GM21367 (cell line): ENCODE measurements around the gene CHCHD3.

Experiments
- ATAC-seq: cut with Tn5 transposase; IDR thresholded peaks from one replicate; pipeline ENCODE4 v1.9.1; 2021; ENCODE audit not compliant: unreplicated experiment

The CHCHD3 gene

DNA sequence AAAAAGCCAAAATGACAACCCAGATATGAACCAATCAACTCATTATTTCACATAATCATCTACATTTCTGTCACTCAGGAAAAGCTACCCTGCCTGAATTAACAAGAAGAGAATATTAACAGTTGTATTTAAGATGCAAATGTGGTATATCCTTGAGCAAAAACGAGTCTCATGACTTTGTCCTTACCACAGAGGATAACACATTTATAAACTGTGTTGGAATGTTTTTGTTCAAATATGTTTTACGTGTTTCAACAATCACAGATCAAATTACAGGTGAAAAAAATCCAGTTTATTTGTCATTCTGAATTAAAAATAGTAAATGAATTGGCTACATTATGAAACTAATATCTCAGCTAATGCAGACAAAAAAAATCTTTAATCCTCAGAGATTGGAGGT is 34.6 kb downstream of the CHCHD3 start:
- ATAC-seq = no peak

DNA sequence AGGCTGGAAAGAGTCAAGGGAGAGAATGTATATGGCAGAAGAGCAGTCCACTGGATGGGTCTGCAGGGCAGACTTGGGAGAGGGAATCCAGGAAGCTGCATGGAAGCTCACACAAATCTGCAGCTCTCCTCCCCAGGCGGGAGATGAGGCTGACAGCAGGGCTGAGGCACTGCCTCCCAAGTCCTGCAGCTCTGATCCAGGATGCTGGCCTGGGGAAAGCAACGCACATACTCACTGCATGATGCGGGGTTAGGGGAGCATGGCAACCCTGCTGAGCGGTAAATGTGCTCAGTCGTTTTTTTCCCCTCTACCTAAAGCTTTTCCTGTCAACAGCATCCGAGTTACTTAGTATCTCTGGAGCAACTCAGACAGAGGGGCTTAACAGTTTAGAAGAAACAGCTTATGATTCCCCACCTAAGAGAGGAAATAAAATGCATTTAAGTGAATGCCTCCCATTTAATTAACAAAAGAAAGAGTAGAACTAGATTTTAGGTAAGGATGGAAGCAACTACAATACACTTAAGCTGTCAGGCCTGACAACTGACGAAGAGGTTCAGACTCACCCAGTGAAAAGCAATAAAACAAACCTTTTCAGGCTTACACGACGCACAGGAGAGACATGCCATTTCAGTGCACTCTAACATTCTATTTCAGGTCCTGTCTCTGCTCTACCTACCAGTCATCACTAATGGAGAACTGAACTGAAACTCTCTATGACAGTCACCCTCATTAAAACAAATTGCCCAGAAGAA is 37.0 kb downstream of the CHCHD3 start:
- ATAC-seq = no peak

DNA sequence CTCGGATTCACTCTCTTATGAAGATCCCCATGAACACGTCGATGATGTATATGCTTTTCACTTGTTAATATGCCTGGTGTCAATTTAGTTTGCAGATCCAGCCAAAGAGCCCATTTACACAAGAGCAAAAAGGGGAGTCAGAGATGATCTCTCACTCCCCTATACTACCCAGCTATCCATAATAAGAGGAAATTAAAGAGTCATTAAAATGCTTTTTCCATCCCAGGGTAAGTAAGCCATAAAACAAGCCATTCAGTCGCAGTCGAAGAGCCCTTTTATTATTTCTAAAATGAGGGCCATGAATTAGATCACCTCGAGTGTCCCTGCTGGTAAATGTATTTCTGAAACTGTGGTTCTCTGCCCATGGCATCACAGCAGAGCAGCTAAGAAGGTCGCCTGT is 41.2 kb downstream of the CHCHD3 start:
- no peak for ATAC-seq

DNA sequence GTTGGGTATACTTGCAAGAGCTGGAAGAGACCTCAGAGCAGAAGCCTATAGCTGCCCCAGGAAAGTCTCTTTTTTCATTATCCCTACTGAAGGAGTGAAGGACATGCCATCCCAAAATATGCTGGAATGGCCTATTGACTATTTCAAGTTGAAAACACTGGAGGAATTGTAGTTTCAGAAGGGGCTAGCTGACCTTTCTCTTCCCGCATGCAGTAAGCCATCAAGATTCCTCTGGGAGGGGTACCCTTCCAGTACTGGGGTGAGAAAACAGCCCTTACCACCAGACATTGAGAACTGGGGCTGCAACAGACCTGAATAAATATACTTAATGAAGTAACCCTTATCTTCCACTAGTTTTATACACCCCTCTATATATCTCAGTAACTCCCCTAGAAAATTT is 41.7 kb downstream of the CHCHD3 start:
- no peak for ATAC-seq

DNA sequence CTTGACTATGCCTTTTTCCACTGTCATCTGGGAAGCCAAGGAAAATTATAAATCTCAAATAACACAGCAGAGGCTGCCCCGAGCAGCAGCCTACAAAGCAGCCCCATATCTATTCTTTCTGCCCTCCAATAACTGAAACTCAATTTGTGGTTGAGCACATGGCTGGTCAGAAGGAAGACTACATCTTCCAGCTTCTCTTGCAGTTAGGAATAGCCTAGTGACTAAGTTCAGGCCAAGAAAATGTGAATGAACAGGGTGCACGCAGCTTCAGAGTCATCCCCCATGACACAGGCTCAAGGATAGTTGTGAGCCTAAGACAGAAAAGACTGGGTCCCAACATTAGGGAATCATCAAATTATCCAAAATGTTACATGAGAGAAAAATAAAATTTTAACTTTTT is 42.3 kb downstream of the CHCHD3 start:
- ATAC-seq = no peak

DNA sequence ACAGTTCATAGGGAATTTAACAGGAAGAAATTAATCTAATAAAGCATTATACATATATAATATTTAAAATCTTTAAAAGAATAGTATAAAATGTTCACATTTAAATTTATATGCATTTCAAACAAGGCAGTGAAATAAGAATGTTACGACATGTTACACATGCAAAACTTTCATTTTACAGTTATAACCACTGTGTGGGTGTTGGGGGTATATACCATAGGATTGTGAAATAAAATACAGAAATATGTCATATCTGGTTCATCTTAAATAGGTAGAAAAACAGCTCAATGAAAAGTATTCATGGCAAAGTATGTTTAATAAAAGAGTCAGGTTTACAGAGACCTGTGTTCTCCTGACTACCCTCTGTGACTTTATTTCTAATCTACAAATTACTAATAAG is 45.6 kb downstream of the CHCHD3 start:
- no peak for ATAC-seq

DNA sequence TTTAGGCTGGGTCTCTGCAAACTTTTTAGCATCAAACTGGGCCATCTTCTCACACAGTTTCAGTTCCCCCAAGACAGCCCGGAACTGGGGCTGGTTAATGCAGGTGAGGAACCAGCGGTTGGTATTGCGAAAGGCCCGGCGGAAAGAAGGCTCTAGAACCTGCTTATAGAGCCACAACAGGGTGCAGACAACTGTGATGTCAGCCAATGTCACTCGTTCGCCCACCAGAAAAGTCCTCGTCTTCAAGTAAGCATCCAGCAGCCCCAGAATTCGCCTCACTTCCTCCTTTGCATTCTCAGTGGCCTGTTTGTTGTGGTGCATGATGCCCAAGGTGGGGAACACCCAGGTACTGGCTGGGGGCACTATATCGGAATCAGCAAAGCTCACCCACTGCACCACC is 46.6 kb downstream of the CHCHD3 start:
- ATAC-seq = peak; percentile 97

DNA sequence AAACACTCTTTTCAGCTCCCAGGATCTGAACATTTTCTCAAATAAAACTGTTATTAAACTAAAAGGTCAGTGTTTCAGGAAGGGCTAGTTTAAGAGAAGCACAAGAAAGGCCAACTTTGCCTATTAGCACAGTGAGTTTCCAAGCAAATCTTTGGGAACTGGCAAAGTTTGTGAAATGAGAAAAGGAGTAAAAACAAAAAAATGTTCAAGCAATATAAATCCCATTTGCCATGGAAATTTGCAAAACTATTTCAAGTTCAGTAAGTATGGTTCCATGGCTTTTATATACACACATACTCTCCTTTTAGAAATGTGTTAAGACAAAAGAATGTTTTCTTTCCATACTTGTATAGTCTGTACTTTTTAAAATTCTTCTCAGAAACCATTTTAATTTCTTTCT is 51.5 kb downstream of the CHCHD3 start:
- no peak for ATAC-seq

DNA sequence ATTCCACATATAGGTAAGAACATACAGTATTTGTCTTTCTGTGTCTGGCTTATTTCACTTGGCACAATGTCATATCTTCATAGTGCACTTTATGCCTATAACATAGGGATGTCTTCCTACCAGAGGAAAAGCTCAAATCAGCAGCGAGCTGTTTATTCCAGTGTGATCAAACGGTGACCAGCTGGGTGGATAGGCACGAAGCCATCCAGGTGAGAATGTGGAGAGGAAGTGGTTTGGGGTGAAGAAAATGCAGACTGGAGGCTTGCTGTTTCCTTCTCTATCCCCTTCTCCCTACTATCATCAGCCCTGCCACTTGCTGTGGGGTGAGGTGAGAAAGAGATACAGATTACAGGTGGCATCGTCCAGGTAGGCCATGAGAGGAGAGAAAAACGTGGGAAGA is 52.4 kb downstream of the CHCHD3 start:
- no peak for ATAC-seq

DNA sequence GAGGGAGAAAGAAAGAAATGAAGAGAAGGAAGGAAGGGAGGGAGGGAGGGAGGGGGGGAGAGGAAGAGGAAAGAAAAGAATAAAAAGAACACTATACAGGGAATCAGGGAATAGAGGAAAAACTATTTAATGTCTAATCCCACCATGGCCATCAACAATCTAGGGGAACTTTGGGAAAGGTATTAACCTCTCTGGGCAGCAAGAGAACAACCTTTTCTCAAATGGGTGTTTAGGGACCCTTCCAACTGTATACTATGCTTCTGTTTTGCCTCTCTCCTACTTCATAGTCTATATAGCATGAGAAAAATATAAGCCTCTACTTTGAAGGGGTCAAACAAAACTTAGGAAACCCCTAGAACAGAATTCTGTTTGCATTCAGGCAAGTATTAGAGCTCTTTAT is 54.5 kb downstream of the CHCHD3 start:
- no peak for ATAC-seq

DNA sequence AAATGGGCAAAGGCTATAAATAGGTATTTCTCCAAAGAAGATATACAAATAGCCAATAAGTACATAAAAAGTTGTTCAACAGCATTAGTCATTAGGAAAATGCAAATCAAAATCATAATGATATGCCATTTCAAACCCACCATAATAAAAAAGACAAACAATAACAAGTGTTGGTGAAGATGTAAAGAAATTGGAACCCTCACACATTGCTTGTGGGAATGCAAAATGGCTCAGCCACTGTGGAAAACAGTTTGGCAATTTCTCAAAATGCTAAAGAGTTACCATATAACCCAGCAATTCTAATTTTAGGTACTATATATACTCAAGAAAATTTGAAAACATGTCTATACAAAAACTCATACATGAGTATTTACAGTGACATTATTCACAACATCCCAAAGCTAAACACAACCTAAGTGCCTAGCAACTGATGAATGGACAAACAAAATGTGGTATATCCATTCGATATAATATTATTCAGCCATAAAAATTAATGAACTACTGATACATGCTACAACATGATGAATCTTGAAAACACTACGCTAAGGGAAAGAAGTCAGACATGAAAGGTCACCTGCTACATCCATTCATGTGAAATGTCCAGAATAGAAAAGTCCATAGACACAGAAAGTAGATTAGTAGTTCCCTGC is 55.6 kb downstream of the CHCHD3 start:
- no peak for ATAC-seq

DNA sequence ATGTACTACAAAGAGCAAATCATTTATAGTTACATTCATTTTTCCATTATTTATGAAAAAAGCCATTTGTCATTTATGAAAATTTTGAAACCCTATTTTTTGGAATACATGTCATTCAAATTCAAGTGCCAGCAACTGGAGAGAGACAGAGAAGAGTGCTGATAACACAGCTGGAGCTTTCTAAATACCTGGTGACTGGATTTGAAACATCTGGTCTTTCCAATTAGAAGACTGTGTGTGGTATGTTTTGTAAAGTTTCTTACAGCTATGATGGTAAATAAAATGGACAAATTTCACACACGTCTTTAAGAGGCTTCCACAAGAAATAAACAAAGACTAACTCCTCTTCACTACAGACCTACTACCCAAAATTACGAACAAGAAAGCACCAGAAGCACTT is 56.8 kb downstream of the CHCHD3 start:
- no peak for ATAC-seq

DNA sequence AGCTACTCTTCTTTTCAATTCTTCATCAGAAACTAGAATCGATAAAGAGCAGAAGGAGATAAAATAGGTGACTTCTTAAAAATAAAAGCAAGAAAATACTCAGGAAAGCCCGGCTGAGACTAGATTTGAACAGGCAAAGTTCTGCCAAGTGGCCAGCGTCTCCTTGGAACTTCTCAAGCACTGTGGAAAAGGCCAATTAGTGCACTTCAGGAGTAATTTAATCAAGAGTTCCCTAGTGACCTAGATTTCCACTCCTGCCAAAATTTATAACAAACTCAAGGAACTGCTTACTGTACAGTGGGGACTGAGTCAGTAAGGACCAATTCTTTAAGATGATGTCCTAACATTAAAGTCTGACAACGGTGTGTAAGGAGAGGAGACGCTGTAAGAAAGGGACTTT is 57.3 kb downstream of the CHCHD3 start:
- ATAC-seq = no peak

DNA sequence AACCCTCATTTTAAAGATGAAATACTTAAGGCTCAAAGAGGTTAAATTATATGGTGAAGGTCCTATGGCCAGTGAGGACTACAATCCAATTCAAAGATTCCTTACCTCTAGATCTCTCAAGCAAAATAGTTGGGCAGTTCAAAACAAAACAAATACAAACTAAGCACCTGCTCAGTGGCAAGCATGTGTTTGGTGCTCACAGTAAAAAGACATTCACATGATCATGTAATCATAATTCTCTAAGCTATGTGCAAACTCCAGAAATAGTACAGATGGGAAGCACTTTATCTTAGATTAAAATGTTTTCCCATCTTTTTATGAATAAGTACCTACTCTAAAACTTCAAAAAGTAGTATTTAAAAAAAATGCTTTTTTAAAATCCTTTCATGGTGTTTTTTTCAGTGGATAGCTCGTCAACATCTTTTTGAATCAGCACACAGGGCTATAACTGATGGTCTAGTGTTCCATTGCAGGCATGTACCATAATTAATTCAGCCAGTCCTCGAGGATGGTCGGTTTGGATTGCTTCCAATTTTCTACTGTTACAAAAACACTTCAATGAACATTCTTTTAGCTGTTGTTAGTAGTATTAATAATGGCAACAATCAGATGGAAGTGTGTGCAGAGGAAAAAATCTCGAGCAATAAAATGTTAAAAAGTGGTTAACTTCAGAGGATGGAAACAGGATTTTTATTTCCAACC is 58.4 kb downstream of the CHCHD3 start:
- no peak for ATAC-seq

DNA sequence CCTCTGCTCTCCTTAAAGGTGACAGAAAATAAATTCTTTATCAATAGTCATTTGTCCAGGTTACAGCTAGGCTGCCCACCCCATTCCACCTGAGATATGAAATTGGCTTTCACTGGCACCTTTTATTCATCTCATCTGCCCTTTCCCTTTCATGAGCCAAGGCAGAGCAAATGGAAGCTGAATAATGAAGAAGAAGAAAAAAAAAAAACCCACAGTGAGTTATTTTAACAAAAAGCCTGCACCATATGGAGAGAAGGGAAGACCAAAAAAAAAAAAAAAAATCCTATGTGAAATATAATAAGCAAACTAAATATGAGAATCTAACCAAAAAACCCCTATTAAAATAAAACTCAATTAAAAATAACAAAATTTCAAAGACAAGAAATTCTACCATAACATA is 59.2 kb downstream of the CHCHD3 start:
- ATAC-seq = no peak

DNA sequence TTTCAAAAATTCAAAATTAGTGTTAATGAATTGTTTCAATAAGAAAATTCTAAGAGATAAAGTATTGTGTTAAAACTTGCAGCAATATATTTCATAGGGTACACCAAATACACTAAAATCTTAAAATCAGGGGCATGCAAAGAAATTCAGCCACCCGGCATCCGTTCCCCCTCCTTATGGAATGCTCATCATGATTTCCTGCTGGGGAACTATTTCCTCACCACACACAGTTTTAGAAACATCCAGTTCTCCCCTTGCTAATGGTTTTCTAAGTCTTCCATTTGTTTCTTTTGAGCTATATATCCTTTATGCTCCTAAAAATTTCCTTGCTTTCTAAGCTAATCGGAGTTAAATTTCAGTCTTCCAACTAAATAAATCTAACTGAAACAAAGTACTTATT is 60.7 kb downstream of the CHCHD3 start:
- ATAC-seq = no peak

DNA sequence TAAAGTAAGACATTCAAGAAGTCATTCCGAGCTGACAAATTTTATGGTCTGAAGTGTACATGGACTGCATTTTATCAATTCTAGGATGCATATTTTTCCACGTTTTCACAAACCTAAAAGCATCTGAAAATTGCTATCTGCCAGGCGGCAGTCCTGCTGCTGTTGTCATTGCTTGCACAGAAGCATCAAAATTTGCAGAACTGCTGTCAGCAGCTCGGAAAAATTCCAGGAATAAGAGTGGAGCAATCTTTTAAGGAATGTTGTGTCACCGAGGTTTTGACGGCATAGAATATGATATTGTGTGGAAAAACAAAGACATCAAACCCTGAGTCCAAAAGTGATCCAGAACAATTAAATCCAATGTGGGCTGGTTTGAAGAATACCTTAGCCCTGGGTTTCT is 61.4 kb downstream of the CHCHD3 start:
- ATAC-seq = no peak

DNA sequence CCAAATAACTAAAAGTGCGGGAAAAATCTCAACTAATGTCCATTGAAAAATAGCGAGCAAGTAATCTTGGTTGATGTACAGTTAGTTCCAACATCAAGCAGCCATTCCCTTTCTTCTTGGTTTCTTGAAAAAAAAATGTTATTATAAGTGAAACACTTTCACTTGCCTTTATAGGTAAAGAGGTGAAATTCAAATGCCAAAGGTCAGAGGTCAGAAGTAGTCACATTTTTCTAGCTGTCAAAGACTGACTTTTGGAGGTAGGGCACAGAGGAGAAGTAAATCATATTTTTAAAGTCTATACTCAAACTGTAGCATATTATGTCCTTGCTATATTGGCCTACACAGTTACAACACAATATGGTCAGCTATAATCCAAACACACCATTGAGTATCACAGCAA is 62.3 kb downstream of the CHCHD3 start:
- no peak for ATAC-seq

DNA sequence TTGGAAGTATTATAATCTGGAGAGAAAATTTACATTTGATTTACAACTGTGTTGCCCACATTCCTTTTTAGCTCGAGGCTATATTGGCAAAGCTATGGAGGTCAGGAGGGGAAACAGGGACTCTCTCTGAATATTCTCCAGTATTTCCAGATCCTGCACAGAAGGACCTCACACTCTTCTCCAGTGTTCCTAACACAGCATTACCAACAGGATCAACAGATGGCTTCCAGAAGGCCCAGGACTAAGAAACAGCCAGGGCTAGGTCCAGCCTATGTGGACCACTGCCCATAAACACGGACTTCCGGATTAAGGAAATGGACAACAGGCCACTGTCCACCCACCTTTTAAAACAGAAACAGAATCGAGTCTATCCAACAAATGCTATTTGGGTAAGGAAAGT is 65.3 kb downstream of the CHCHD3 start:
- ATAC-seq = no peak

DNA sequence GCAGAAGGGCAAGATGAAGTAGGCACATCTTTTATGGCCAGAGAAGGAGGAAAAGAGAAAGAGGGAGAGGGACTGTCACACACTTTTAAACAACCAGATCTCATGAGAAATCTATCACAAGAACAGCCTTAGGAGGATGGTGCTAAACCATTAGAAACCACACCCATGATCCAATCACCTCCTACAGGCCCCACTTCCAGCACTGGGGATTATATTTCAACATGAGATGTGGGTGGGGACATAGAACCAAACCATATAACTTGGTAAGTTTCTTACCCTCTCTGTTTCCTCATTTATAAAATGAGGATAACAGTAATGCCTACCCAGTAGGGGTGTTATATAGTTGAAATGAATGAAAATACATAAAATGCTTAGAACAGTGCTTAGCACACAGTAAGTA is 66.0 kb downstream of the CHCHD3 start:
- no peak for ATAC-seq

DNA sequence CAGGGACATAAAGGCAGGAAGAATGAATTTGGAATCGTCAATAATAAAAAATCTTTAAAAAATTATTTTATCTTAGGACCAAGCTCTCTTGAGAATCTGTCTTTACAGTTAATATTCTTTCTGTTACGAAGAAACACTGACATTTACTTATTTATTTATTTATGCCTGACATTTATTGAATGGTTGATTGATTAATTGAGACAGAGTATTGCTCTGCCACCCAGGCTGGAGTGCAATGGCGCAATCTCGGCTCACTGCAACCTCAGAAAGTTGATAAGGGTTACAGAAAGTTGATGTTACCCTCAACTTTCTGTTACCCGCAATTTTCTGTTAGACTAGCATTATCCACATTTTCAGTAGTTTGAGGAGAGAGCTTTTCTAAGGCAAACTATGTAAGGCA is 70.1 kb downstream of the CHCHD3 start:
- no peak for ATAC-seq
